Peyer's patch (tissue), 4 donors: ENCODE measurements around the gene FBN1. TPM values are rescaled to one million over a fixed set of nuclear protein-coding genes. Genes with fewer than 3 reads are reported as not detected.

Experiments used
- DNase-seq, 3 donors: peaks; one replicate each; pipeline ENCODE4 v3.0.0-alpha.2; 2017 to 2019
- H3K27ac ChIP-seq, 4 donors: fragments of 200-600 bp; sonication (generic); one replicate each; pipeline ENCODE4 v1.5.1; 2016 to 2019
- H3K27me3 ChIP-seq, 2 donors: fragments of 200-600 bp; sonication (generic); one replicate each; pipeline ENCODE4 v1.5.1; 2019
- H3K36me3 ChIP-seq, 3 donors: fragments of 200-600 bp; sonication (generic); one replicate each; pipeline ENCODE4 v1.5.1; 2016 to 2019
- H3K4me1 ChIP-seq, 4 donors: fragments of 200-600 bp; sonication (generic); one replicate each; pipeline ENCODE4 v1.5.1; 2016 to 2019
- H3K4me3 ChIP-seq, 4 donors: fragments of 200-600 bp; sonication (generic); 1 replicate in 3 of 4; 2 replicates in 1 of 4; pipeline ENCODE4 v1.5.1; 2016 to 2019; ENCODE audit warnings: mild to moderate bottlenecking in 1 of 4
- H3K9me3 ChIP-seq, 4 donors: fragments of 200-600 bp; sonication (generic); one replicate each; pipeline ENCODE4 v1.5.1; 2016 to 2019; ENCODE audit warnings: mild to moderate bottlenecking in 1 of 4
- POLR2A ChIP-seq, 2 donors: fragments of 450-650 bp; IDR thresholded peaks; one replicate each; pipeline ENCODE4 v1.5.1; 2017; ENCODE audit warnings: antibody characterized with exemption in 2 of 2, mild to moderate bottlenecking in 2 of 2, moderate library complexity in 2 of 2
- total RNA-seq, 4 donors: library from RNA; depleted of rRNA; stranded (reverse); fragments of >200 nt; gene quantifications; one replicate each; pipeline ENCODE4 v1.1.0, GENCODE V29; 2016
- TF ChIP-seq, protein P1 (sequence below), 6 experiments: fragments of 450-650 bp in 4 of 6; fragments of 200-600 bp in 2 of 6; sonication (generic) in 1 of 6; IDR thresholded peaks; one replicate each; pipeline ENCODE4 v1.5.1; 2017 to 2019; ENCODE audit warnings: antibody characterized with exemption in 6 of 6, mild to moderate bottlenecking in 3 of 6, moderate library complexity in 1 of 6

FBN1 gene
- total RNA-seq, result 100 to 1,000 TPM in 1 of 4 donors, 10 to 100 TPM in 3; 21.4 to 257 (median 60.9) TPM

DNA sequence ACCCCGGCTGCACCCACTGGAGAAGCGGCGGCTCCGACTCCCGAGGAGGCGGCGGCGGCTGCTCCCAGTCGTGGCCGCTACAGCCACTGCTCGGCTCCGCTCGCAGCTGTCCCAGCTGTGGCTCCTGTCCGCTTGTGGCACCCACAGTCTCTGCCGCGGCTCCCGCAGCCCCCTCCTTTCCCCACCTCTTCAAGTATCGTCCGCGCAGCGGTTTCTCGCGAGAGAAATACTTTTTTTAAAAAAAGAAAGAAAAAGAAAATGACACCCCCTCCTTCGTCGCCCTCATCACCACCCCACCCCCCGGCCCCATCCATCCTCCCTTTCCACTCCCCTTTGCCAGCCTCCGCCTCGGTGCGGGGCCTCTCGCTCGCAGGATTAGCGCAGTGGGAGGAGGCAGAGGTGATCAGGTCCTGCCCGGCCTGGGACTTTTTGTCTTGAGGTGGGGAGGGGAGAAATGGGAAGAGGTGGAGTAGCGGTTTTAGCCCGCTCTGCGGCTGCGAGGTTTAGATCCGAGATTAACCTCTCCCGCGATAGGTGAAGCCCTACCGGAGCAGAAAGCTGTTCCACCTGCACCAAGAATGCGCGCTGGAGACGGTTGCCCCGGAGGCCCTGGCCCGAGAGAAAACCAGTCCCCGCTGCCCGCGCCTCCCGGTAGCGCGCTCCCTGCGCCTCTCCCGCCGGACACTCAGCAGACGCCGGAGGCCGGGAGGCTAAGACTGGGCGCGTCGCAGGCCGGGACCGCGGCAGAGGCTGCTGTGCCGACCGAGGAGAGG lies at the start of gene FBN1:
TSS of gene FBN1 (minus strand) at position 152 of the 773 bp plus-strand sequence. CDS start 940 bp downstream, outside the sequence.
- Histone ChIP-seq H3K27ac (peak within 1 kb of the TSS; percentile 66 to 89 (median 80)), H3K9me3 (no peaks in the 10 kb centered on the region), H3K4me1 (peaks cover 0 to 8% (median 3%) of the 10 kb centered on the region in 4 donors), H3K4me3 (peak within 1 kb of the TSS; percentile 39 to 64 (median 55)), H3K36me3 (no peaks in the 10 kb centered on the region), H3K27me3 (no peaks in the 10 kb centered on the region)
- peak in 2 of 3 donors; percentile 54 to 66 for DNase-seq
- peak; percentile 20 to 44 for TF ChIP-seq POLR2A (IDR thresholded peaks at IDR 0.05)
- TF ChIP-seq, protein P1, sequence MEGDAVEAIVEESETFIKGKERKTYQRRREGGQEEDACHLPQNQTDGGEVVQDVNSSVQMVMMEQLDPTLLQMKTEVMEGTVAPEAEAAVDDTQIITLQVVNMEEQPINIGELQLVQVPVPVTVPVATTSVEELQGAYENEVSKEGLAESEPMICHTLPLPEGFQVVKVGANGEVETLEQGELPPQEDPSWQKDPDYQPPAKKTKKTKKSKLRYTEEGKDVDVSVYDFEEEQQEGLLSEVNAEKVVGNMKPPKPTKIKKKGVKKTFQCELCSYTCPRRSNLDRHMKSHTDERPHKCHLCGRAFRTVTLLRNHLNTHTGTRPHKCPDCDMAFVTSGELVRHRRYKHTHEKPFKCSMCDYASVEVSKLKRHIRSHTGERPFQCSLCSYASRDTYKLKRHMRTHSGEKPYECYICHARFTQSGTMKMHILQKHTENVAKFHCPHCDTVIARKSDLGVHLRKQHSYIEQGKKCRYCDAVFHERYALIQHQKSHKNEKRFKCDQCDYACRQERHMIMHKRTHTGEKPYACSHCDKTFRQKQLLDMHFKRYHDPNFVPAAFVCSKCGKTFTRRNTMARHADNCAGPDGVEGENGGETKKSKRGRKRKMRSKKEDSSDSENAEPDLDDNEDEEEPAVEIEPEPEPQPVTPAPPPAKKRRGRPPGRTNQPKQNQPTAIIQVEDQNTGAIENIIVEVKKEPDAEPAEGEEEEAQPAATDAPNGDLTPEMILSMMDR (IDR thresholded peaks at IDR 0.05), result no peak

DNA sequence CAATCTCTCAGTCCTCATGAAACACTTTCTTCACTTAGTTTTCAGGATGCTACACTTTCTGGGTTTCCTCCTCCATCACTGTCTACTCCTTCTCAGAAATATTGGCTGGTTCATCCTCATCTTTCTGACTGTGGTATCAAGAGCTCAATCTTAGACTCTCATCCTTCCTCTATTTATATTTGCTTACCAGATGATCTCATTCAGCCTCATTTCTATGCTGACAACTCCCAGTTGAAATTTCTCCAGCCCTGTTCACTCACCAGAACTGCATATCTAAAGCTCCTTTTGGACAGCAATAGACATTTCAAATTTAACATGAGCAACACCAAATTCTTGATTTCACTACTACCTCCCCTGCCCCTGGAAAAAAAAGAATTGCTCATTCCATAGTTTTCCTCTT lies 48.0 kb upstream of the FBN1 start:
- Histone ChIP-seq H3K9me3 (no peaks in the 10 kb centered on the region), H3K4me1 (no peaks in the 10 kb centered on the region), H3K27ac (no peak overlapping the region), H3K36me3 (no peaks in the 10 kb centered on the region), H3K27me3 (no peaks in the 10 kb centered on the region), H3K4me3 (no peak overlapping the region)
- TF ChIP-seq, protein P1 (IDR thresholded peaks at IDR 0.05), result no peak
- TF ChIP-seq POLR2A (IDR thresholded peaks at IDR 0.05), result no peak
- no peak for DNase-seq

DNA sequence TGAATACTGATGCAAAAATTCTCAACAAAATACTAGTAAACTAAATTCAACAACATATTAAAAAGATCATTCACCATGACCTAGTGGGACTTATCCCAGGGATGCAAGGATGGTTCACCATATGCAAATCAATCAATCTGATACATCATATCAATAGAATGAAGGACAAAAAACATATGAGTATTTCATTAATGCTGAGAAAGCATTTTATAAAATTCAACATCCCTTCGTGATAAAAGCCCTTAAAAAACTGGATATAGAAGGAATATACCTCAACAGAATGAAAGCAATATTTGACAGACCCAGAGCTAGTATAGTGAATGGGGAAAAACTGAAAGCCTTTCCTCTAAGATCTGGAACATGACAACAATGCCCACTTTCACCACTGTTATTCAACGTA lies 43.0 kb upstream of the FBN1 start:
- no peaks in the 10 kb centered on the region for H3K36me3 ChIP-seq
- no peak for DNase-seq
- no peaks in the 10 kb centered on the region for H3K9me3 ChIP-seq
- no peaks in the 10 kb centered on the region for H3K27me3 ChIP-seq
- no peak overlapping the region for H3K4me3 ChIP-seq
- TF ChIP-seq, protein P1 (IDR thresholded peaks at IDR 0.05), result no peak
- no peak for TF ChIP-seq POLR2A (IDR thresholded peaks at IDR 0.05)
- H3K4me1 ChIP-seq, result no peaks in the 10 kb centered on the region
- no peak overlapping the region for H3K27ac ChIP-seq

- Histone ChIP-seq H3K4me3 (no peak overlapping the region), H3K4me1 (no peaks in the 10 kb centered on the region), H3K36me3 (no peaks in the 10 kb centered on the region), H3K9me3 (no peaks in the 10 kb centered on the region), H3K27me3 (no peaks in the 10 kb centered on the region), H3K27ac (no peak overlapping the region)
- no peak for DNase-seq
- TF ChIP-seq, protein P1 (IDR thresholded peaks at IDR 0.05), result no peak
These were observed 38.7 kb upstream of the FBN1 start for GRCh38 chr15:48683991-48684765.

- Histone ChIP-seq H3K4me3 (no peak overlapping the region), H3K36me3 (no peaks in the 10 kb centered on the region), H3K4me1 (no peaks in the 10 kb centered on the region), H3K9me3 (no peaks in the 10 kb centered on the region), H3K27ac (no peak overlapping the region), H3K27me3 (no peaks in the 10 kb centered on the region)
- peak in 1 of 3 donors; percentile 52 for DNase-seq
- TF ChIP-seq POLR2A (IDR thresholded peaks at IDR 0.05), result no peak
- TF ChIP-seq, protein P1 (IDR thresholded peaks at IDR 0.05), result no peak
These were observed 37.6 kb upstream of the FBN1 start for GRCh38 chr15:48682942-48683651.
